Ecto neural progenitor cell (in vitro differentiated cells): ENCODE data around the gene PRKAR1B.

Experiments used
- DNase-seq: peaks from one replicate; pipeline ENCODE4 v3.0.0-alpha.2; 2018; ENCODE audit warnings: low spot score

The PRKAR1B gene

GRCh38 chr7:572416-573268 lies 154.4 kb downstream of the PRKAR1B start:
- no peak for DNase-seq

DNA sequence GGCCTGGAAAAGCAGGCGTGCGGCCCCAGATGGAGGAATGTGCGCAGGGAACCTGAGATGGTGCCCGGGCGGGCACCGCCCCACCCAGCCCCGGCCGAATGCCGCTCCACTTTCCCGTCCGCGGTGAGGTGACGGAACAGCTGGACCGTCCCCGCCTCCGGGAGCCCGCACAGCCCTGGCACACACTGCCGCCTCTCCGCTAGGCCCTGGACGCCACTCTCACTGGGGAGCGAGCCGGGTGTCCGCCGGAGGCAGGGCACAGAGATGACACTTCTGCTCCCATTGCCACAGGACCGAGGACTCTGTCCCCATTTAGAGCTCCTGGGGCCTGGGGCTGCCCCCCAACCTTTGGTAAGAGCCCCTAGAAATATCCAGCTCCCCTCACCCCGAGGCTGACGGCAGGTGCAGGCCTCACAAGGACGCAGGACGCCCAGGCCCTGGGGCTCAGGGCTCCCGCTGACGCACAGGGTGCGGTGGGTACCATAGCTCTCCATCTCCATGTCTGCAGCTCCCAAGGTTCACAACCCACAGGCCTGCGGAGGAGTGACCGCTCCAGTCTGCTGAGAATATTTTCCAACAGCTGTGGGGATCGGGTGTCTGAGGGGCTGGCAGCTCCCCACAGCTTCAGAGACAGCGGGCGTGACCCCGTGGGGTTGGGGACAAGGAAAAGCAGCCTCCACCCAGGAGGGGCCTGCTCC lies 155.2 kb downstream of the PRKAR1B start:
- DNase-seq, result no peak

DNA sequence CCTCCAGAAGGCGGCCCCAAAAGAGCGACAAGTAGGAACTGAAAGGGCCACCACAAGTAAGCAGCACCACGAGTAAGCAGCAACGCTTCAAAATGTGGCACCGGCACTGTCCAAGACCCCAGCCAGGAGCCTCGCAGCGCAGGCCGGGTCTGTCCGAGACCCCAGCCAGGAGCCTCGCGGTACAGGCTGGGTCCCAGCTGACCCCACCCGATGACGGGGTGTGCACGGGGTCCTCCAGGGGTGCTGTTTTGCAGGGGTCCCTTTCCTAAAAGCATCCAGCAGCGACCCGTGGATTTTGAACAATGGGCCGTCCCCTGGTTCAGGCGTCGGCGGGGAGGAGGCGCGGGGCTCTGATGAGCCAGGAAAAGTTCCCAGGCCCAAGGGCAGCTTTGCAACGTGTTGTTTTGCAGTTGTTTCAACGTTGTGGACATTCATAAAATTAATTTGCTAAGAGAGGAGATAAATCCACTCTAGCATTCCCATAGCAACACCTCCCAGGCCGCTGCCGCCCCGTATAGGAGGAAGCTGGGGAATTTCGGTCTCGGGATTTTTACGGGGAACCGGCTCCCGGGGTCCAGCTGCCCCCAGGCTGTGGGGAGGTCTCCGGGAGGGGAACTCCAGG lies 155.9 kb downstream of the PRKAR1B start:
- no peak for DNase-seq

- no peak for DNase-seq
Measured at GRCh38 chr7:570801-571070, 156.3 kb downstream of the PRKAR1B start.

- DNase-seq, result no peak
Measured at GRCh38 chr7:569996-570800, 156.9 kb downstream of the PRKAR1B start.

GRCh38 chr7:569071-569855 lies 157.8 kb downstream of the PRKAR1B start:
- no peak for DNase-seq

DNA sequence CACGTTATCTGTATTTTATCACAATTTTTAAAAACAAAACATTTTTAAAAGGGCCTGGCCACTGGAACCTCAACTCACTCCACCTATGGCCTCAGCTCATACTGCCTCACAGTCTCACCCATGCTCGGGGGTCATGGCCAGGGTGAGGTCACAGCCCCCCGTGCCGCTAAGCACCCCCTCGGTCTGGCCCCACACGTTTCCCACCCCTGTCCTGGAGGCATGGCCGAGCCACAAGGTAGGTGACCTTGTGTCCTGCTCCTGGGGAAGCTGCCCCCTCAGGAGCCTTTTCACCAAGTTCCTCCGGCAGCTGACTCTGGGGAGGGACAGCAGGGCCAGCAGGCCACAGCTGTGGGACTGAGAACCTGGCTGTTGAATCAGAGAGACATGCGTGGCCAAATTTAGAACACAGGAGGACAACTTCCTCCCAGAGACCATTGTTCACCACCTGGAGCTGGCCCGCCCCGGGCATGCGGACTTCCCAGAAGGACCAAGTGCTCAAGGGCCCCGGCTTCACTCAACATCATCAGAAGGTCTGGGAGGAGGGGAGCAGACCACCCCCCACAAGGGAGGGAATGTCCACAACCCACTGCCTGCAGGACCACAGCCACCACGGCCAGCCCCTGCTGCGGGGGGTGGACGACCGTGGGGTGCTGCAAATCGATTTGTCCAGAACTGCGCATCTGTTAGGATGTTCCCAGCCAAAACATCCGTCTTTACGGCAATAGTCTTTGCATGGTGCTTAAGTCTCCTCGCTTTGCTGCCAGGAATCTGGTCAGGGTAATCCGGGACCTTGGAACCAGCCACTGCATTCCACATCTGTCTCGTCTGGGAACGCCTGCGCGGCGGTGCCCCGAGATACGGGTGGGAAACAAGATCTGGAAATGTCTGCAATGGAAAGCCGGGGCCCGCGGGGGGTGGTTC lies 158.8 kb downstream of the PRKAR1B start:
- DNase-seq, result no peak

DNA sequence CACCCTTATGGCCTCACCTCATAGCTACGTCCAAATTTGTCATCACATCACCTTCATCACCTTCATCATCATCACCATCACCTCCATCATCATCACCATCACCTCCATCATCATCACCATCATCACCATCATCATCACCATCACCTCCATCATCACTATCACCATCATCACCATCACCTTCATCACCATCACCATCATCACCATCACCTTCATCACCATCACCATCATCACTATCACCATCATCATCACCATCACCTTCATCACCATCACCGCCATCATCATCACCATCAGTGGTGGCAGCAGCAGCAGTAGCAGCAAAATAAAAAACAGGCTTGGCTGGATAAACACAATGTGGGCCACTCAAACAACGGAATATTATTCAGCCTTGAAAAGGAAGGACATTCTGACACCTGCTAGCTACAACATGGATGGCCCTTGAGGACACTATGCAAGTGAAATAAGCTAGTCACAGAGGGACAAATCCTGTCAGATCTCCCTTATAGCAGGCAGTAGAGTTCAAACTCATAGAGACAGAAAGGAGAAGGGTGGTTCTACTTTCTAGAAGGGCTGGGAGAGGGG lies 159.7 kb downstream of the PRKAR1B start:
- DNase-seq, result no peak

DNA sequence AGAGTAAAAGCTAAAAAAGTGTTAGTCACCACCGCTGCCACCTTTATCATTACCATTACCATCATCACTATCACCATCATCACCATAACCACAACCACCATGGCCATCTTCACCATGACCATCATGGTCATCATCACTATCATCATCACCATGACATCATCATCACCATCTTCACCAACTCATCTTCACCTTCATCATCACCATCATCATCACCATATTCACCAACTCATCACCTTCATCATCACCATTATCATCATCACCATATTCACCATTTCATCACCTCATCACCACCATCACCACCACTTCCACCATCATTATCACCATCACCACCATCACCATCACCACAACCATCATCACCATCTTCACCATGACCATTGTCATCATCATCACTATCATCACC lies 161.0 kb downstream of the PRKAR1B start:
- no peak for DNase-seq

DNA sequence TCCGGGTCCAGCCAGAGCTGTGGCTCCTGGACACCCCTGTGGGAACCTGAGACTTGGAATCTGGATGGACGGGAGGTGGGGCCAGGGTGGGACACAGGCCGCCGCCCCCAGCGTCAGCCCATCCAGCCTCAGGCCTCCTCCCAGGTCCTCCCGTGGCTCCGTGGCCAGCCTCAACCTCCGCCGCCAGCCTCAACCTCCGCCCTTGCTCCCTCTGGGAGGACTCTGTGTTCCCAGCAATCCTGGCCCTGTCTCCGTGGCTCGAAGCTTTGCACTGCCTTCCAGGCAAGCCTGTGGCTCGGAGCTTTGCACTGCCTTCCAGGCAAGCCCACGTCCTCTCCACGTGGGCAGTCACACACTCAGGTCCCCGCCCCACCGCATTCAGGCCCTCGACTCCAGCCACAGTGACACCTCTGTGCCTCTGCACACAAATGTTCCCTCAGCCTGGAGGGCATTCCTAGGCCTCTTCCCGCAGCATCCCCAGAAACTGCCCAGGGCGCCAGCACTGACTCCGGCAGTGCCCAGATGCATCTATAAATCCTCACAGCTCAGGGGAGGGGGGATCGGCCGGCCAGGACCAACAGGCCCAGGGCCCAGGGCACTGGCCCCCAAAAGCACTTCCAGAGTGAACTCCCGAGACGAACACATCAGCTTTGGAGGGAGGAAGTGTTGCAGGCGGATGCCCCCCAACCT lies 162.8 kb downstream of the PRKAR1B start:
- DNase-seq, result no peak

DNA sequence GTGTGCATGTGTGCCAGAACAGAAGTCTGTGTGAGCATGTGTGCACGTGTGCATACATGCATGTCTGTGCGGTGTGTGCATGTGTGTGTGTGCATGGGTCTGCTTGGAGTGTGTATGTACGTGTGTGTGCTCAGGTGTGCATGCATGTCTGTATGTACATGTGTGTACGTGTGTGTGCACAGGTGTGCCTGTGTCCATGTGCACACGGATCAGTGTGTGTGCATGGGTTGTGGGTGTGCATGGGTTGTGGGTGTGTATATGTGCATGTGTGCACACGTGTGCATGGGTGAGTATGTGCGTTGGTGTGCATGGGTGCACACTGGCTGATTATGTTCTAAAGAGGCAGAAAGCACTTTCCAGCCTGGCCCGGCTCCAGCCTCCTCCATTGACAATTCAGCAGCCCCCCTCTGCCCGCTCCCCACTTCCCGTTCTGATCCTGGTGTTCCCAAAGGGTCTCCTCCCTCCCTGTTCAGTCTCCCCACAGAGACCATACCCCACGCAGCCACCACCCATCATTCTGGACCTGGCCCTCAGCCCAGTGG lies 163.4 kb downstream of the PRKAR1B start:
- no peak for DNase-seq

- no peak for DNase-seq
Measured at GRCh38 chr7:562789-563628, 164.1 kb downstream of the PRKAR1B start.

DNA sequence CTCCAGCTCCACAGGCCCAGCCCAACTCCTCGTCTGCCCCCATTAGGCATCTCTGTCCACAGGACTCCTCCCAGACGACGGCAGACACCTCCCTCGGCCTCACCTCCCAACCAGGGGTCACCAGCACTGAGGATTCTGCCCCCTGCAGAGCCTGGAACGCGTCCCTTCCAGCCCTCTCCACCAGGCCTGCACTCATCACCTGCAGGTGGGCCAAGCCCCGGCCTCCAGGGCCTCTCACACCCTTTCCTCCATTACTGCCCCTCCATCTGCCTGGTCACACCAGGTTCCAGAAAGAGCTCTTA lies 164.8 kb downstream of the PRKAR1B start:
- DNase-seq, result no peak

DNA sequence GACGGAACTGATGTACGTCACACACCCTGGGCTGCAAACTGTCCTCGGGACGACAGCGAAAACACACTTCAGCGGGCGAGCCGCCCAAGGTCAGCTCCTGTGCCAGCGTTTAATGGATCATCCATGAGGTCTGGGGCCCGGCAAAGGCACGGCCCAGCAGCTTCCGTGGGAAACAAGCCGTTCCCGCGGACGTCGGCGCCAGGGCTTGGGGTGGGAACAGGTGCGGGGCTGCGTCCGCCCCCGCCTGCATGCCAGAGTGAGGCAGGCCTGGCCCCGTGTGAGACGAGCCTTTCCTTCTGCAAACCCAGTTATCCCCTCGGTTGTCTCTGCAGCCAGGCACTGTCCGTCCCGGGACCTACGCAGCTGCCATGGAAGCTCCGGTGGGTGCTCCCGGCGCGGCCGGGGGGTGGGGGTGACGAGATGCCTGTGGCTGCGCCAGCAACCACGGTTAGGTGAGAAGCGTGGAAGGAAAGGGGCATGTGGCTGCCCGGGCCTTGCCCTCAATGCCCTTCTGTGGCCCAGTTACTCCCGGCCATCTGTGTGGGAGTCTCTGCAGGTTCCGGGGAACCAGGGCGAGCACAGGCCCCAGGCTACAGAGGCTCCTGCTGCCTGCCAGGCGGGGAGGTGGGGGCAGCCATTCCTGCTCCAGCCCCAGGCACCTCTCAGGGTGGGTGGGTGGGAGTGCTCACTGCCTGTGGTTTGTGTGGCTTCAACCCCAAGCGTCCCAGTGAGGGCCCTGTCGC lies 165.3 kb downstream of the PRKAR1B start:
- DNase-seq, result no peak

- no peak for DNase-seq
Measured at GRCh38 chr7:560966-561630, 166.0 kb downstream of the PRKAR1B start.

DNA sequence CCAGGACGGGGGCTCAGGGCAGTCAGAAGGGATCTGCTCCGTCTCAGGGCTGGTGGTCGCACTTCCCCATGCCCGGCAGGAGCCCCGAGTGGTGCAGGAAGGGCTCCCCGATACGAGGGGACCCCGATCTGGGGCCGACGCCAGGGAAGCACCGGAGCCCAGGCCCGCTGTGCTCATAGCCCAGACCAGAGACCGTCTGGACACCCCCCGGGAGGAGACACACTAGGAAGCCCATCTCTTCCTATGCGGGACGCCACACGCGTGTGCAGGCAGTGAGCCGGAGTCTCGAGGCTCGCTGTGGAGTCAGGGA lies 167.7 kb downstream of the PRKAR1B start:
- no peak for DNase-seq

- no peak for DNase-seq
Measured at GRCh38 chr7:557558-557881, 169.6 kb downstream of the PRKAR1B start.
